Osteoblast (primary cell): ENCODE measurements around the gene ORC1. TPM values are rescaled to one million over a fixed set of nuclear protein-coding genes. Genes with fewer than 3 reads are reported as not detected.
A peak's percentile ranks its signal among the peaks of the same experiment; 100 is the strongest.

ENCODE experiments used
- DNase-seq: peaks from one replicate; pipeline ENCODE4 v3.0.0; 2011; ENCODE audit warnings: low spot score, mixed read lengths; ENCODE audit not compliant: insufficient read length; ENCODE audit errors: missing footprints
- H2AFZ ChIP-seq: 2 replicates; pipeline ENCODE4 v1.6.0; 2011; ENCODE audit warnings: mild to moderate bottlenecking, low read length
- H3K27ac ChIP-seq: 2 replicates; pipeline ENCODE4 v1.5.1; 2011; ENCODE audit warnings: mild to moderate bottlenecking, low read depth, low read length, moderate library complexity
- H3K27me3 ChIP-seq: 2 replicates; pipeline ENCODE4 v1.6.0; 2012; ENCODE audit warnings: mild to moderate bottlenecking, control low read depth, inconsistent platforms, low read length, moderate library complexity; ENCODE audit not compliant: insufficient read depth
- H3K36me3 ChIP-seq: 2 replicates; pipeline ENCODE4 v1.5.1; 2011; ENCODE audit warnings: mild to moderate bottlenecking, low read length, control low read depth, moderate library complexity; ENCODE audit not compliant: insufficient read depth
- H3K4me1 ChIP-seq: 2 replicates; pipeline ENCODE4 v1.5.1; 2011; ENCODE audit warnings: mild to moderate bottlenecking, low read length, control low read depth, moderate library complexity; ENCODE audit not compliant: insufficient read depth
- H3K4me2 ChIP-seq: 2 replicates; pipeline ENCODE4 v1.6.0; 2011; ENCODE audit warnings: mild to moderate bottlenecking, low read length; ENCODE audit not compliant: insufficient read depth
- H3K4me3 ChIP-seq: fragments of 200-600 bp; sonication (generic); 3 replicates; pipeline ENCODE4 v1.5.1; 2012; ENCODE audit warnings: mild to moderate bottlenecking, low read length, inconsistent platforms; ENCODE audit not compliant: insufficient read depth
- H3K79me2 ChIP-seq: 2 replicates; pipeline ENCODE4 v1.6.0; 2012; ENCODE audit warnings: mild to moderate bottlenecking, low read length, control low read depth, inconsistent platforms; ENCODE audit not compliant: insufficient read depth
- H3K9me3 ChIP-seq: 2 replicates; pipeline ENCODE4 v1.5.1; 2011; ENCODE audit warnings: low read depth, low read length, control low read depth
- H4K20me1 ChIP-seq: 2 replicates; pipeline ENCODE4 v1.6.0; 2012; ENCODE audit warnings: mild to moderate bottlenecking, low read length, control low read depth; ENCODE audit not compliant: insufficient read depth
- CTCF ChIP-seq: IDR thresholded peaks from 2 replicates; pipeline ENCODE4 v1.5.1; 2011; ENCODE audit warnings: mild to moderate bottlenecking, low read depth, low read length, moderate library complexity; ENCODE audit errors: extremely low read depth
- total RNA-seq: library from RNA; depleted of rRNA; stranded (reverse); fragments of >200 nt; gene quantifications from 2 replicates; pipeline ENCODE4 v1.2.3, GENCODE V29; 2012

The ORC1 gene
- total RNA-seq, 1 donor: 0.72 TPM

- H3K27me3 ChIP-seq: no peaks in the 10 kb centered on the region
- H3K9me3 ChIP-seq: no peaks in the 10 kb centered on the region
- no peak overlapping the region for H3K4me3 ChIP-seq
- H2AFZ ChIP-seq: no peak overlapping the region
- peak; percentile 85 for DNase-seq
- H3K4me2 ChIP-seq: no peak overlapping the region
- no peaks in the 10 kb centered on the region for H3K79me2 ChIP-seq
- peak; percentile 37 for TF ChIP-seq CTCF
- no peaks in the 10 kb centered on the region for H4K20me1 ChIP-seq
- peaks cover 22% of the 10 kb centered on the region for H3K36me3 ChIP-seq
- no peak overlapping the region for H3K27ac ChIP-seq
- peaks cover 9% of the 10 kb centered on the region for H3K4me1 ChIP-seq
These were observed 55.4 kb downstream of the ORC1 start for GRCh38 chr1:52348704-52349300.

GRCh38 chr1:52346653-52347052, 57.6 kb downstream of the ORC1 start:
- no peak for DNase-seq
- no peak overlapping the region for H3K4me3 ChIP-seq
- H3K9me3 ChIP-seq: no peaks in the 10 kb centered on the region
- H3K4me1 ChIP-seq: peaks cover 9% of the 10 kb centered on the region
- no peak for TF ChIP-seq CTCF
- H4K20me1 ChIP-seq: no peaks in the 10 kb centered on the region
- H3K79me2 ChIP-seq: no peaks in the 10 kb centered on the region
- H2AFZ ChIP-seq: no peak overlapping the region
- H3K27ac ChIP-seq: no peak overlapping the region
- H3K36me3 ChIP-seq: peaks cover 6% of the 10 kb centered on the region
- no peaks in the 10 kb centered on the region for H3K27me3 ChIP-seq
- no peak overlapping the region for H3K4me2 ChIP-seq

- peak; percentile 21 for DNase-seq
- no peaks in the 10 kb centered on the region for H4K20me1 ChIP-seq
- no peak overlapping the region for H3K4me2 ChIP-seq
- TF ChIP-seq CTCF: no peak
- no peaks in the 10 kb centered on the region for H3K27me3 ChIP-seq
- H3K79me2 ChIP-seq: no peaks in the 10 kb centered on the region
- no peaks in the 10 kb centered on the region for H3K9me3 ChIP-seq
- no peaks in the 10 kb centered on the region for H3K4me1 ChIP-seq
- H3K4me3 ChIP-seq: no peak overlapping the region
- H3K27ac ChIP-seq: no peak overlapping the region
- peaks cover 5% of the 10 kb centered on the region for H3K36me3 ChIP-seq
- H2AFZ ChIP-seq: no peak overlapping the region
These were observed 59.0 kb downstream of the ORC1 start for GRCh38 chr1:52345252-52345651.

- H3K27ac ChIP-seq: no peak overlapping the region
- no peak overlapping the region for H3K4me3 ChIP-seq
- TF ChIP-seq CTCF: no peak
- no peaks in the 10 kb centered on the region for H4K20me1 ChIP-seq
- no peak overlapping the region for H2AFZ ChIP-seq
- no peak overlapping the region for H3K4me2 ChIP-seq
- DNase-seq: no peak
- no peaks in the 10 kb centered on the region for H3K9me3 ChIP-seq
- H3K27me3 ChIP-seq: no peaks in the 10 kb centered on the region
- H3K4me1 ChIP-seq: no peaks in the 10 kb centered on the region
- peaks cover 11% of the 10 kb centered on the region for H3K36me3 ChIP-seq
- no peaks in the 10 kb centered on the region for H3K79me2 ChIP-seq
These were observed 60.2 kb downstream of the ORC1 start for GRCh38 chr1:52343979-52344378.
